ENCODE measurements around the gene SNX9.
"Not testable (repeated sequence)": the region's sequence is repeated elsewhere in the genome, so short reads cannot be mapped to it uniquely, and the experiment has no call there.

The SNX9 gene

GRCh38 chr6:157935786-157936185, 112.7 kb downstream of the SNX9 start:
- no peak for DNase-seq

DNA sequence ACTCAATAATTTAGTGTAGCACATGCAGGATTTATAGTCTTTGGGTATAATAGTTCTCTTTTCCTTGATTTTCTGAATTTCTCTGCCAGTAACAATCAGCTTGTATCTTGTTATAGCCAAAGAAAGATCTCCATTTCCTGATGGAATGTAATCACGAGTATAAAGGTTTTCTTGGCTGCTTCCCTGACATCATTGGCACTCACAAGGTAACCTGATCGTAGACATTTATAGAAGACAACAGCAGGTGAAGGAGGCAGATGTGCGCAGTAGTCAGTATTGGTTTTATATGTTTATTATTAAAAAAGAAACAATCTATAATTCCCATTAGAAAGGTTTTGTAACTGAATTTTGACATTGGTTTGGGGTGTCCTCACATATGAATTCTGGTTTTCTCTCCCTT, 114.3 kb downstream of the SNX9 start:
- no peak for DNase-seq

GRCh38 chr6:157937916-157938315, 114.9 kb downstream of the SNX9 start:
- no peak for DNase-seq

DNA sequence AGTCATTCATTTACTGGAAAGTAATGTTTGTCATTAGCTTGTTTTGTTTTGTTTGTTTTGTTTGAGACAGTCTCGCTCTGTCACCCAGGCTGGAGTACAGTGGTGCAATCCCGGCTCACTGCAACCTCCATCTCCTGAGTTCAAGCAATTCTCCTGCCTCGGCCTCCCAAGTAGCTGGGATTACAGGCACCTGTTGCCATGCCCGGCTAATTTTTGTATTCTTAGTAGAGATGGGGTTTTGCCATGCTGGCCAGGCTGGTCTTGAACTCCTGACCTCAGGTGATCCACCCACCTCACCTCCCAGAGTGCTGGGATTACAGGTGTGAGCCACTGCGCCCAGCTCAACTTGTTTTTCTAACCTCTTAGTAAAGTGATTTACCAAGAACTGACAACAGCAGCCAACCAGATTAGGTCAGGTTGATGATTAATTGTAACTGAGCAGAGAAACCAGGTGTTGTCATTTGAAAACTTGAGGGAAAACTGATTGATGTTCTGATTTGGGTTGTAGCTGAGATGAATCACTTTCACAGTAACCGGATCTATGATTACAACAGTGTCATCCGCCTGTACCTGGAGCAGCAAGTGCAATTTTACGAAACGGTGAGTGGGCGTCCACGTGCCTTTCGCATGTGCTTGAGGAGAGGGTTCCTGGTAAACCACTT, 117.5 kb downstream of the SNX9 start:
- not testable (repeated sequence) for DNase-seq

- DNase-seq, result no peak
Measured at GRCh38 chr6:157941101-157941863, 118.2 kb downstream of the SNX9 start.

DNA sequence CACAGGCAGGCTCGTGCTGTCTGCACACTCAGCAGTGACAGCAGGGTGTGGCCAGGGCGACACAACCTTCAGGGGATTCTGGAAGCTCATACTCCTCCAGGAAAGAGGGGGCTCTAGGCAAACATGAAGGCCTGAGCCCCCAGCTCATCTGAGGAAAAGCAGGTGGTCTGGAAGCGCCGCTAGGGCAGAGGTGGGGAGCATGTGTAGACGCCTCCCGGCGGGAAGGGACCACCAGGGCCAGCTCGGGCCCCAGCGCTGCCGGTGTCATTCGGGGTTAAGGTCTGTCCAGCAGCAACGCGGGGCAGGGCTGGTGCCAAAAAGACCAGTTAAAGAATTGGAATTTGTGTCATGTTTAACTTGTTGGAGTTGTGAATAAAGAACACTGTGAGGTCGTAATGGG, 119.3 kb downstream of the SNX9 start:
- no peak for DNase-seq

DNA sequence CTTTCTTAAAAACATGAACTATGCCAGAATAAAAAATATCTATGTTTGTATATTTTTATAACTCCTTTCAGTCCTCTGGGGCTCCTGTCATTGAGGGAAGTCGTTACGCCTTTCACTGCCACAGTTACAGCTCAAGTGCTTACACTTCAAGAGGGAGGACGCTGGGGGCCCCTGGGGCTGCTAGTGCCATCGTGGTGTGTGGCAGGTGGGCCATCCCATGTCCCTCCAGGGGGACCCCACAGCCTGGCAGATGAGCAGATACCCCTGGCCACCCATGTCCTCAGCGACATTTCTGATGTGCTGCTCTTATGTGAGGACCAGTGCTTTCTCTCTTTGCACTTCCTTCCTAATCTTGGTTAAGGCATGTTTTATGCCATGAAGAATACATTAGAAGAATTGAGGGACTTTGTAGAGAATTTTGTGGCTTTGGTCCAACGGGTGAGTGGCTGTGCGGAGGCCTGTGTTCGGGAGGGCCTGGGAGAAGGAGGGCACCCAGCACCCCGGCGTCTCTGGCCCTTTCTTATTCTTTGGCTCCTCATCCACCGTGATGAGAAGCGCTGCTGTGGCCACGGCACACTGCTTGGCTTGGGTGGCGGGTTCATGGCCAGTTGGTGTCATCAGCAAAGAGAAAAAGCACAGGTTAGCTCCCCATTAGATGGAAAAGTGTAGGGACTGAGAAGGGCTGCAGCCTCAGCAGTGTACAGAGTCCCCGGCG, 120.4 kb downstream of the SNX9 start:
- no peak for DNase-seq

DNA sequence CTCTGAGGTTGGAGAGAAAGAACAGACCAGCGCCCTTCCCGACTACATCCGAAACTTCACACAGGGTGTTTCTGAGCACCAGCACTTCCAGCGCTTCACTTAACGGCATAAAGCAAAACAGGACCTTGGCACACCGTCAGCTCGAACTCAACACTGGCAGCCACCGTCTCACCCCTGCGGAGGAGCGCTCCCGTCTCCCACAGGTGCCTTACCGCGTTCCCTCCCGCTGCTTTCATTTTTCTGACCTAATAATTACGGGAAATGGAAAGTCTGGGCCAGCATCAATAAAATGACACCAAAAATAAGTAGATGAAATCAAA, 120.9 kb downstream of the SNX9 start:
- no peak for DNase-seq

- DNase-seq, result no peak
Measured at GRCh38 chr6:157944983-157945931, 122.2 kb downstream of the SNX9 start.

DNA sequence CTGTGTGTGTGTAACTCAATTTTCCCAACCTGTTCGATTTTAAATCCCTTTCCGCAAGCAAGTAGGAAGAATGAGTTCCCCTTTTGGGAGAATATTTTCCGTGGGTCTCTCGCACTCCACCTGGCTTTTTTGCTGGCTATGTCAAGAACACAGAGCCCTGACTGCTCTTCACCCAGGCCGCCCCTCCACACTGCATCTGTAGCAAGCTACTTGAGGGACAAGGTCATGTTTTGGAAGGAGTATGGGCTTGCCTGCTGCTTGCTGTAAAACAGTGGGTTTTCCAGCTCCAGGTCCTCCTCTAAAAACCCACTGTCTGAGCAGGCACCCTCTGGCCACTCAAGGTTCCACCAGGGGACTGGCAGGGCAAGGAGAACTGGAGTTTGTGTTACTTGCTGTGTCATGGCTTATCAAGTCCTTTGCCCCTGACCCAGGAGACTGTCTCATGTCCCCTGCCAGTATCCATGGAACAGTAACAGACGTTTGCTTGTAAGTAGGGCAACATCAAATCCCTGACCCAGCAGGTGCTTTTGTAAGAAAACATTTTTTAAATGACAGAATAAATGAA, 123.1 kb downstream of the SNX9 start:
- no peak for DNase-seq

DNA sequence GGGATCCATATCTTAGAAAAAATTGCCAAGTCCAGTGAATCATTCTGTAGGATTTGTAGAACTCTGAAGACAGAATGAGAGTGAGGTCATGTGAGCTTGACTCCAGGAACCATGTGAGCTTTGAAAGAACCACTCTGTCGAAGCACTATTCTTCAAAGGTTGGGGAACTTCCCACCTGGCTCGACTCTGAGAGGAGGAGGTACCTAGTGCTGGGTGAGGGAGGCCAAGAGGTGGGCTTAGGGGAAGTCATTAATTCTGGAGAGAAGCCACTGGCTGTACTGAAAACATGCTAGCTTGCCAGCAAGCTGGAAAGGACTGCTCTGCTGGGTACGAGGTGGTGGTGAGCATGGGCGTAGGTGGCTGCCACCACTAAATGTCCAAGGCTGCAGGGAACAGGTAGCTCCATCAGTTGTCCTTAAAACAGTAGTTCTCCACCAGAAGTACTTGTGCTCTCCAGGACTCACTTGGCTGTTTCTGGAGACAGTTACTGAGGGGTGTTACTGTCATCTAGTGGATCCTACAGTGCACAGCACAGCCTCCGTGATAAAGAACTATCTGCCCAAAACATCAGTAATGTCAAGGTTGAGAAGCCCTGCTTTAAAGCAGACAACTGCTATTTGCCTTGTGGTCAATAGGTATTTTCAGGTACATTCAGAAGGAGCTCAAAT, 124.0 kb downstream of the SNX9 start:
- DNase-seq, result no peak

DNA sequence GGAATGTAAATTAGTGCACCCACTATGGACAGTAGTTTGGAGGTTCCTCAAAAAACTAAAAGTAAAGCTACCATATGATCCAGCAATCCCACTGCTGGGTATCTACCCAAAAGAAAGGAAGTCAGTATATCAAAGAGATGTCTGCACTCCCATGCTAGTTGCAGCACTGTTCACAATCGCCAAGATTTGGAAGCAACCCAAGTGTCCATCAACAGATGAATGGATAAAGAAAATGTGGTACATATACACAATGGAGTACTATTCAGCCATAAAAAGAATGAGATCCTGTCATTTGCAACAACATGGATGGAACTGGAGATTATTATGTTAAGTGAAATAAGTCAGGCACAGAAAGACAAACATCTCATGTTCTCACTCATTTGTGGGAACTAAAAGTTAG, 127.9 kb downstream of the SNX9 start:
- DNase-seq, result not testable (repeated sequence)

GRCh38 chr6:157951828-157952227, 128.8 kb downstream of the SNX9 start:
- no peak for DNase-seq

DNA sequence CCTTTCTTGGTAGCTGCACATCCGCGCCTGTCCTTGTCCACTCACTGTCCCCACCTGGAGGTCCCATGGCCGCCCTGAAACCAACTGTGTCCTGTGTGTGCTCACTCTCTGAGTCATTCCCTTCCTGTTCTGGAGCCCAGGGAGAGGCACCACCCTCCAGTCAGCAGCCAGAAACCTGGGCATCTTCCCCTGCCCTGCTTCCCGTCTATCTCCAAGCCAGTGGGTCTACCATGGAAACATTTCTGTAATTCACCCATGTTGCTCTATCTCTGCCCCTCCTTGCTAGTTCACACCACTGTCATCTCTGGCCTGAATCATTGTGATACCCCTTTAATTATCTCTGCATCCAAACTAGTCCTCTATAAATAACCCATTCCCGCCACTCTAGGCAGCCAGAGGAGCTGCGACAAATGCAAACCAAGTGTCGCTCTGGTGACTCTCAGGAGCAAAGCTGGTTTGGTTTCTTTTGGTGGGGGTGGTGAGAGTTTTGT, 129.9 kb downstream of the SNX9 start:
- no peak for DNase-seq

GRCh38 chr6:157953580-157954091, 130.6 kb downstream of the SNX9 start:
- no peak for DNase-seq

GRCh38 chr6:157954150-157955117, 131.4 kb downstream of the SNX9 start:
- peak; percentile 28 for DNase-seq

GRCh38 chr6:157955675-157956074, 132.6 kb downstream of the SNX9 start:
- DNase-seq, result no peak

GRCh38 chr6:157956171-157956730, 133.2 kb downstream of the SNX9 start:
- no peak for DNase-seq

DNA sequence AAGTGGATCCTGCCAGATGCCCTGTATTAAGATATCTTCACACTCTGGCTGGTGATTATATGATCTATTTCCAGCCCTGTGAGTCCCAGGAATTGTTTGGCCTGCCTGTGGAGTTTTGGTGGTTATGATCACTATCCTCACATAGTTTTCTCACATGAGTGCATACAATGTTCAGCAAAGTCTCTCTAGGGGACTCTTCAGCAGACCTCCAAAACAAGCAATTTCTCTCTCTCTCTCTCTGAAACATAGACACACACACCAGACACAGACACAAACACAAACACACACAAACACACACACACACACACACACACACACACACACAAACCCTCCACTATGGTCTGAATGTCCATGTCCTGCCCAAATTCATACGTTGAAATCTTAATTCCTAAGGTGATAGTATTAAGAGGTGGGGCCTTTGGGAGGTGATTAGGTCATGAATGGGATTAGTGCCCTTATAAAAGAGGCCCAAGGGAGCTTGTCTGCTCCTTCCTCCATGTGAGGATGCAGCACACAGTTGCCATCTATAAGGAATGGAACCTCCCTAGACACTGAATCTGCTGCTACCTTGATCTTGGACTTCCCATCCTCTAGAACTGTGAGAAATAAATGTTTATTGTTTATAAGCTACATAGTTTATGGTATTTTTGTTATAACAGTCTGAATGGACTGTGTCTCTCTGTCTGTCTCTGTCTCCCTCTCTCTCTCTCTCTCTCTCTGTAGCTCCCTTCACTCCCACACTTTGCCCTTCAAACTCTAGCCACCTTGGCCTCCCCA, 136.6 kb downstream of the SNX9 start:
- no peak for DNase-seq

Data from fibroblast of skin of right biceps (primary cell).